GM18858 (cell line): Measurements from ENCODE around the gene OLFML2A.

Source experiments
- ATAC-seq: cut with Tn5 transposase; IDR thresholded peaks from one replicate; pipeline ENCODE4 v1.9.1; 2021; ENCODE audit not compliant: unreplicated experiment

Gene OLFML2A

GRCh38 chr9:124852121-124852828, 75.3 kb downstream of the OLFML2A start:
- no peak for ATAC-seq

- no peak for ATAC-seq
Measured at GRCh38 chr9:124852829-124853531, 76.0 kb downstream of the OLFML2A start, which contains the start of gene WDR38. Gene WDR38 (plus strand): TSS chr9:124853460. CDS start chr9:124853532, 72 bp downstream.

DNA sequence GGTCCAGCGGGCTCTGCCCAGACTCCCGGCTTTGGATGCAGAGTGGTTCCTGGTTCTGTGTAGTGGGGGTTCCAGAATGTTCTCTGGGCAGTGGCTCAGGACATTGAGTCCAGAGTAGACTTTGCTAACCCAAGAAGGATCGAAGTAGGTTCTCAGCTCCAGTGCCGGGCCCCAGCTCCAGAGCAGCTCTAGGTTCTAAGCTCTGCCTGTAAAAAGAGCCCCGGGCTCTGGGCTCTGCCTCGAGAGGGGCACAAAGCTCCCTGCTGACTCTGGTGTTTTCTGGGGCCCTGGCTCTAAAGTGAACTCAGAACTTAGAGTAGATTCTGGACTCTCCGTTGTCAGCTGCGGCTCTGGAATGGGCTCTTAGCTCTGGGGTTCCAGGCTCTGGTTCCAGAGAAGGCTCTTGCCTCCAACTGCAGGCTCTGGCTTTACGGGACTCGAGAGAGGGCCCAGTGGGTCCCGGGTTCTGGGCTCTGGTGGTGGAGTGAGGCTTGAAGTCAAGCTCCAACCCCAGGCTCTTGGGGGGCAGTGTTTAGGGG, 76.7 kb downstream of the OLFML2A start:
- ATAC-seq = no peak

- ATAC-seq = no peak
Measured at GRCh38 chr9:124854161-124854560, 77.2 kb downstream of the OLFML2A start.

DNA sequence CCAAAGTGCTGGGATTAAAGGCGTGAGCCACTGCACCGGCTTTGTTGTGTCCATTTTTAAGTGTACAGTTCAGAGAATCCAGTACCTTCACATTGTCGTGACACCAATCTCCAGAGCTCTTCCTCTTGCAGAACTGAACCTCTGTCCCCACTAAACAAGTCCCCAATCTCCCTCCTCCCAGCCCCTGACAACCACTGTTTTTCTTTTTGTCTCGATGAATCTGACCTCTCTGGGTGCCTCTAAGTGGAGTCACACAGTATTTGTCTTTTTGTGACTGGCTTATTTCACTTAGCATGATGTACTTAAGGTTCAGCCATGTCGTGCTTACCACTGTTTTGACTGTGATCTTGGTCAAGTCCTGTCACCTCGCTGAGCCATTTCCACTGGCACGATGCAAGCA, 77.9 kb downstream of the OLFML2A start:
- ATAC-seq = no peak

- ATAC-seq = no peak
Measured at GRCh38 chr9:124855566-124855943, 78.6 kb downstream of the OLFML2A start.

- no peak for ATAC-seq
Measured at GRCh38 chr9:124855944-124856765, 79.2 kb downstream of the OLFML2A start.

DNA sequence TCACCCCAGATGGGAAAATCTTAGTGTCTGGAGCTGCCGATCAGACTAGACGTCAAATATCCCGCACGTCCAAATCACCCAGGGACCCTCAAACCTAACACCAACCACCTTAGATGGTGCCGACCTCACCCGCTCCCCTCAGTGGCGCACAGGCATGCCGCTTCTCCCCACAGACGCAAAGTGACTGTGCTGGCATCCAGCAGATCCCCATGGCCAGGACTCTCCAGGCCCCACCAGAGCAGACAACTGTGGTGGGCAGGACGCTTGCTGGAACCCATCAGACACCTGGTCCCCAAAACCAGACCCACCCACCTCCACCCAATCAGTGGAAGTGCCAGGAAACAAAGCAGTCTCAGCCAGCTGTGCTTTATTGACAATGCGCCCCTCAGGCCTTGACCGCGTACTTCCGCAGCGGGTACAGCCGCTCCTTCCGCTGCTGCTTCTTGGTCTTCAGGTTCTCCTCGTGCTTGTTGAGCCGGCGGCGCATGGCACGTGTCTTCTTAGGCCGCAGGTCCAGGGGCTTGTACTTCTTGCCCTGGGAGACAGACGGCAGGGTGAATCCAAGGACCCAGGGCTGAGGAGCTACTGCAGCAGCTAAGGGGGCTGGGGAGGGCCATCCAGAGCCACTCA, 80.7 kb downstream of the OLFML2A start:
- no peak for ATAC-seq

DNA sequence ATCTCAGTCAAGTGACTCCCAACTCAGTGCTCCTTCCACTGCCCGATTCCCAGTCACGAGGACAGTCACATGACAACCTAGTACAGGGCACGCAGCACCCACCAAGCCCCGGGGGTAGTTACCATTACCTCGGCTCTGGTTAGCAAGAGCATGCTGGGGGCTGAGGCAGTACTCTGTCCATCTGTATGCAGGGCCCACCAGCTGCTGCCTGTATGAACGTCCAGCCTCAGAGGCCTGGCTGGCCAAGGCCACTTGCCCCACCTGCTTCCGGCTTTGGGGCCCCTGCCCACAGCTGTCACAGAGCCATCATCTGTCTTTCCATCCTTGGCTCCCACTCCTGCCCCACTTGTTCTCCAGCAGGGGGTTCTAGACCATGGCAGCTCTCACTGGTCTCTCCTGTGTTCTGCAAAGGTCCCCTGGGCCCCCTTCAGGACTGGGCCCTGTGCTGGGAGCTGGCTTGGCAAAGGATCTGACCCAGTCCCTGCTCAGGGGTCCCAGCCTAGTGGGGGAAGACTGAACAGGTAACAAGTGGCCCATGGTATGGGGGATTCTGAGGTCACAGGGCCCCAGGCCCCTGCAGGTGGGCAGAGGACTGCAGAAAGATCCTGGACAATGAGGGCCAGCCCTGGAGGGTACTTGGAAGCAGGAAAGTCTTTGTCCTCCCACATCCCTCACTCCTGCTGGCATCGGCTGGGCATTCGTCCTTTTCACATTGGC, 81.6 kb downstream of the OLFML2A start:
- no peak for ATAC-seq

DNA sequence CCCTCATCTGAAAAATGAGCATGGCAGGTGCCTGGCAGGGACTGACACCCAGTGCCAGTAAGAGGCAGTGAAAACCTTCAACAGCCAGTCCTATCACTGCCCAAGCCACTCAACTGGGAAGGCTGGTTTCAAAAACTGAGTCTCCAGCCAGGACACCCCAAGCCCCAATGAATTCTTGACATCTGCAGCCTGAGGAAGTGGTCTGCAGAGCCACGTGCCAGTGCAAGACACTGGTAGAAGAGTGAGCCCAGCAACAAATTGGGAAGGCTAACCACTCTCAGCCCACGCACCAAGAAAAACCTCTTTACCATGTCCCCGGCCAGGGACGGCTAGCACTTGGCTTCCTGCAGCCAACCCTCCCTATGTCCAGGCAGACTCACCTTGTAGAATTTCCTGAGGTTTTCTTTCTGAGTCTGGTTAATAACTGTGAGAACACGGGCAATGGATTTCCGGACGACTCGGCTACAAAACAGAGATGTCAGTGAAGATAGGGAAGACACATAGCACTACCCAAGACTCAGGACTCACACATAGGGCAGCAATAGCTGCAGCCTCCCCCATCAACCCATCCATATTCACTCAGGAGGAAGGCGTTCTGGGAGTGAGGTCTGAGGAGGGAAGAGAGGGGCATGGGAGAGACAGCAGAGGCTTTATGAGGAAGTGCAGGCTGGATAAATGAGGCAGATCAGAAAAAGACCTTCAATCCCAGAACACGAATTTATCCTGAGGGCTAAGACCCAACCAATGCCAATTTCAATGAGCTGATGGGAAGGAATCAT, 83.1 kb downstream of the OLFML2A start:
- ATAC-seq = no peak

- no peak for ATAC-seq
Measured at GRCh38 chr9:124860582-124861341, 83.8 kb downstream of the OLFML2A start.

- ATAC-seq = peak; percentile 68
Measured at GRCh38 chr9:124861342-124862229, 84.7 kb downstream of the OLFML2A start, which contains the start of the genes ARPC5L and RPL35. Gene ARPC5L (plus strand): TSS chr9:124862130. CDS start chr9:124869291, 7,161 bp downstream. Gene RPL35 (minus strand): TSS chr9:124861957. CDS start chr9:124861912, 45 bp downstream.

DNA sequence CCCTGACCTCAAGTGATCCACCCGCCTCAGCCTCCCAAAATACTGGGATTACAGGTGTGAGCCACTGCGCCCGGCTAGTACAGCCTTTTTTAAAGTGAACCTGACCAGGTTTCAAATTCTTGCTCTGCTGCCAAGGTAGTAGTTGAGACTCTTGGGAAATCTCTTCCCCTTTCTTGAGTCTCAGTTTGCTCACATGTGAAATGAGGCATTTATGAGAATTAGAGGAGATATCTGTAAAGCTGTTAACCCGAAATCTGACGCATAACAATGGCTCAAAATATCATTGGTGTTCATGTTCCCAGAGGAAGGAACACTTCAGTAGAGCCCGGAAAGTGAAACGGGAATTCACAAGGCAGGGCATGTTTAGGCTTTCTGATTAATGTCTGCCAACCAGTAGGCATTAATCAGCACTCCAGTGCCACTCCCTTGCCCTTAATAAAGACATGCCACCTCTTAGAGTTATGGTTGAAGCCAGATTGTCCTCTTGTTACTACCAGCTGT, 86.5 kb downstream of the OLFML2A start:
- no peak for ATAC-seq
